Activated effector memory CD4-positive, alpha-beta T cell treated with anti-CD3 and anti-CD28 coated beads, Interleukin-2, amount 50 U/mL, for 16 hours (primary cell): ENCODE results near the gene OR2AK2.

Experiments
- DNase-seq: peaks from one replicate; pipeline ENCODE4 v3.0.0-alpha.2; 2020

OR2AK2 gene

GRCh38 chr1:247964933-247965332 lies at the start of gene OR2AK2:
OR2AK2 (plus strand) TSS chr1:247965233; CDS start chr1:247965377, 144 bp downstream.
- DNase-seq: no peak

- no peak for DNase-seq
Measured at GRCh38 chr1:247919952-247920351, 45.1 kb upstream of the OR2AK2 start, which contains the start of gene OR2T8. OR2T8 (plus strand) TSS chr1:247920252; CDS start chr1:247921018, 766 bp downstream.

- DNase-seq: no peak
Measured at GRCh38 chr1:247923941-247924340, 41.1 kb upstream of the OR2AK2 start.

GRCh38 chr1:247924868-247925267 lies 40.2 kb upstream of the OR2AK2 start, which contains the start of gene OR2AJ1:
OR2AJ1 (plus strand) TSS chr1:247924889; CDS start chr1:247933769, 8,880 bp downstream.
- no peak for DNase-seq

GRCh38 chr1:247933989-247934388 lies 31.0 kb upstream of the OR2AK2 start:
- no peak for DNase-seq

GRCh38 chr1:247935781-247936180 lies 29.3 kb upstream of the OR2AK2 start:
- no peak for DNase-seq

GRCh38 chr1:247936415-247936814 lies 28.6 kb upstream of the OR2AK2 start:
- no peak for DNase-seq

- DNase-seq: peak; percentile 94
Measured at GRCh38 chr1:247936965-247937734, 27.9 kb upstream of the OR2AK2 start.

GRCh38 chr1:247942624-247943023 lies 22.4 kb upstream of the OR2AK2 start:
- no peak for DNase-seq

GRCh38 chr1:247948558-247948957 lies 16.5 kb upstream of the OR2AK2 start, which contains the start of gene OR2L8:
OR2L8 (plus strand) TSS chr1:247948858; CDS start chr1:247948858, 0 bp downstream.
- no peak for DNase-seq

- DNase-seq: no peak
Measured at GRCh38 chr1:247953408-247953807, 11.6 kb upstream of the OR2AK2 start.

- DNase-seq: no peak
Measured at GRCh38 chr1:247961791-247962190, 3.2 kb upstream of the OR2AK2 start.

GRCh38 chr1:247962911-247963588 lies 2.0 kb upstream of the OR2AK2 start:
- DNase-seq: no peak

GRCh38 chr1:247966532-247967204 lies 1.6 kb downstream of the OR2AK2 start:
- DNase-seq: no peak

GRCh38 chr1:247992986-247993385 lies 28.0 kb downstream of the OR2AK2 start:
- no peak for DNase-seq

- DNase-seq: no peak
Measured at GRCh38 chr1:247998811-247999210, 33.8 kb downstream of the OR2AK2 start.

GRCh38 chr1:248000169-248000568 lies 35.1 kb downstream of the OR2AK2 start:
- DNase-seq: no peak

- DNase-seq: no peak
Measured at GRCh38 chr1:248007778-248008177, 42.7 kb downstream of the OR2AK2 start.

- DNase-seq: no peak
Measured at GRCh38 chr1:248009681-248010080, 44.6 kb downstream of the OR2AK2 start.

- DNase-seq: no peak
Measured at GRCh38 chr1:248013229-248013710, 48.2 kb downstream of the OR2AK2 start, which contains the start of gene OR2L5. OR2L5 (plus strand) TSS chr1:248013660; CDS start chr1:248021948, 8,288 bp downstream.

- no peak for DNase-seq
Measured at GRCh38 chr1:248015803-248016202, 50.8 kb downstream of the OR2AK2 start.
